Measurements from ENCODE around the gene PADI4. TPM values are rescaled to one million over a fixed set of nuclear protein-coding genes. Genes with fewer than 3 reads are reported as not detected.
A peak's percentile ranks its signal among the peaks of the same experiment; 100 is the strongest.
"Not testable (repeated sequence)": the region's sequence is repeated elsewhere in the genome, so short reads cannot be mapped to it uniquely, and the experiment has no call there.

The PADI4 gene
- total RNA-seq, 5 donors from 2014 or later (not counting 1 experiment from before 2014, with no cell fraction given): 0.33 to 1.2 (median 1.0) TPM

GRCh38 chr1:17401841-17402240 lies 93.8 kb downstream of the PADI4 start:
- WGBS (ENCODE audit: insufficient coverage): 56% methylated on average over 1 of the region's 4 CpGs
- H3K9me3 Mint-ChIP-seq: no peaks in the 10 kb centered on the region
- Histone ChIP-seq H3K27ac (ENCODE audit: low read length) (no peak overlapping the region), H3K4me3 (ENCODE audit: control insufficient read depth in 1 of 2, extremely low read depth in 1 of 2, low read length in 1 of 2) (no peak overlapping the region), H3K9me3 (no peaks in the 10 kb centered on the region), H3K36me3 (ENCODE audit: control insufficient read depth in 2 of 2, extremely low read depth in 1 of 2, insufficient read depth in 1 of 2, low read length in 1 of 2) (no peaks in the 10 kb centered on the region), H3K4me1 (ENCODE audit: control insufficient read depth in 1 of 2, extremely low read depth in 1 of 2, insufficient read depth in 2 of 2, low read length in 2 of 2) (no peaks in the 10 kb centered on the region), H3K27me3 (replicated peaks in 1 of 2; ENCODE audit: control insufficient read depth in 2 of 2, extremely low read depth in 1 of 2, insufficient read depth in 2 of 2, low read length in 1 of 2) (peaks cover 0 to 5% of the 10 kb centered on the region in 2 experiments)
- ChIA-PET CTCF (no interaction called here), POLR2A (no interaction called here)
- no peak overlapping the region for H3K4me3 Mint-ChIP-seq
- no peaks in the 10 kb centered on the region for H3K27me3 Mint-ChIP-seq
- DNase-seq (no peak), ATAC-seq (replicated peaks in 1 of 4) (no peak)
- no peaks in the 10 kb centered on the region for H3K4me1 Mint-ChIP-seq
- peaks cover 1% of the 10 kb centered on the region for H3K36me3 Mint-ChIP-seq
- no peak overlapping the region for H3K27ac Mint-ChIP-seq

DNA sequence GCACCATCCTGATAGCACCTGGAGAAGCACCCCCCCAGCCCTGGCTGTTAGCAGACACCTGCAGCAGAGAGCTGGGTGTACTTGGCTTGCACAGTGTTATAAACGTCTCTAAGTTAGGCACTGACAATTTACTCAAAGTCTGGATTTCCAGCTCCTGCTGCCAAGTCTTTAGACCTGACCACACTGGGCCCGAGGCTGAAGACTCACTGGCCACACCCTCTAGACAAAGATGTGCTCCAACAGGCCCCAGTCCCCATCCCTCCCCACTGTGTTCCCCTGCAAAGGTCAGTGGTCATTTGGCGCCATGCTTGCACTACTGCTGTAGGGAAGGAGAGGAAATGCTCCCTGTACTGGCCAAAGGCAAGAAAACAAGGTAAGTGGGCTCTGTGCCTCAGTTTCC lies 95.1 kb downstream of the PADI4 start:
- Histone ChIP-seq H3K9me3 (no peaks in the 10 kb centered on the region), H3K27ac (ENCODE audit: low read length) (no peak overlapping the region), H3K4me1 (ENCODE audit: control insufficient read depth in 1 of 2, extremely low read depth in 1 of 2, insufficient read depth in 2 of 2, low read length in 2 of 2) (no peaks in the 10 kb centered on the region), H3K36me3 (ENCODE audit: control insufficient read depth in 2 of 2, extremely low read depth in 1 of 2, insufficient read depth in 1 of 2, low read length in 1 of 2) (peaks cover 4 to 6% of the 10 kb centered on the region in 2 donors), H3K4me3 (ENCODE audit: control insufficient read depth in 1 of 2, extremely low read depth in 1 of 2, low read length in 1 of 2) (no peak overlapping the region), H3K27me3 (replicated peaks in 1 of 2; ENCODE audit: control insufficient read depth in 2 of 2, extremely low read depth in 1 of 2, insufficient read depth in 2 of 2, low read length in 1 of 2) (no peaks in the 10 kb centered on the region)
- H3K9me3 Mint-ChIP-seq: no peaks in the 10 kb centered on the region
- no peak overlapping the region for H3K4me3 Mint-ChIP-seq
- no peaks in the 10 kb centered on the region for H3K27me3 Mint-ChIP-seq
- no peaks in the 10 kb centered on the region for H3K4me1 Mint-ChIP-seq
- CTCF ChIA-PET: no interaction called here
- ATAC-seq (replicated peaks in 1 of 4) (no peak), DNase-seq (no peak)
- H3K36me3 Mint-ChIP-seq: peaks cover 10% of the 10 kb centered on the region
- 43% methylated on average over 1 of the region's 3 CpGs for WGBS (ENCODE audit: insufficient coverage)
- POLR2A ChIA-PET: no interaction called here
- H3K27ac Mint-ChIP-seq: no peak overlapping the region

- POLR2A ChIA-PET: no interaction called here
- H3K27ac Mint-ChIP-seq: no peak overlapping the region
- CTCF ChIA-PET: no interaction called here
- no peaks in the 10 kb centered on the region for H3K27me3 ChIP-seq (replicated peaks in 1 of 2; ENCODE audit: control insufficient read depth in 2 of 2, extremely low read depth in 1 of 2, insufficient read depth in 2 of 2, low read length in 1 of 2)
- no peaks in the 10 kb centered on the region for H3K27me3 Mint-ChIP-seq
- peaks cover 21% of the 10 kb centered on the region for H3K36me3 Mint-ChIP-seq
- no peaks in the 10 kb centered on the region for H3K9me3 ChIP-seq
- ATAC-seq (replicated peaks in 1 of 4) (no peak), DNase-seq (no peak)
- H3K9me3 Mint-ChIP-seq: no peaks in the 10 kb centered on the region
- H3K27ac ChIP-seq (ENCODE audit: low read length): no peak overlapping the region
- no peak overlapping the region for H3K4me3 Mint-ChIP-seq
- no peaks in the 10 kb centered on the region for H3K4me1 Mint-ChIP-seq
- WGBS (ENCODE audit: insufficient coverage): 82% methylated on average over 4 of the region's 15 CpGs
- H3K4me3 ChIP-seq (ENCODE audit: control insufficient read depth in 1 of 2, extremely low read depth in 1 of 2, low read length in 1 of 2): no peak overlapping the region
- H3K36me3 ChIP-seq (ENCODE audit: control insufficient read depth in 2 of 2, extremely low read depth in 1 of 2, insufficient read depth in 1 of 2, low read length in 1 of 2): peaks cover 4 to 16% of the 10 kb centered on the region in 2 donors
- no peaks in the 10 kb centered on the region for H3K4me1 ChIP-seq (ENCODE audit: control insufficient read depth in 1 of 2, extremely low read depth in 1 of 2, insufficient read depth in 2 of 2, low read length in 2 of 2)
These were observed 96.2 kb downstream of the PADI4 start for GRCh38 chr1:17404034-17404684.

DNA sequence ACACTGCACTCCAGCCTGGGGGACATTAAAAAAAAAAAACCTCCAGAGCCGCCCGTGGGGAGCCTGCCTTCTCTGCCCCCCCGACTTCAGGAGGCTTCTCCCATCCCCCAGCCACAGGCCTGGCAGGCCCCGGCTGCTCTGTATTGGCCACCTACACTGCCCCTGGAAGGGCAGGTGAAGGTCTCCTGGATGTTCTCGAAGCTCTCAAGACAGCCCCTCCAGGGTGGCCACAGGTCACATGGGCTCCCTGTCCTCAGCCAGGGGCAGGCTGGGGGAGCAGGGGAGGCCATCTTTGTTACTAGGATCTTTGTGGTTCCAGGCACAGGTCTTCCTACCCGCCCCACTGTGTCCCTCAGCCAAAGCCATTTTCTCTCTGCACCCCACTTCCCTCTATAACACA lies 96.8 kb downstream of the PADI4 start:
- ChIA-PET CTCF (no interaction called here), POLR2A (no interaction called here)
- H3K4me1 ChIP-seq (ENCODE audit: control insufficient read depth in 1 of 2, extremely low read depth in 1 of 2, insufficient read depth in 2 of 2, low read length in 2 of 2): no peaks in the 10 kb centered on the region
- WGBS (ENCODE audit: insufficient coverage): no CpG with 5 or more reads among the region's 6 CpGs
- no peaks in the 10 kb centered on the region for H3K9me3 ChIP-seq
- no peaks in the 10 kb centered on the region for H3K27me3 ChIP-seq (replicated peaks in 1 of 2; ENCODE audit: control insufficient read depth in 2 of 2, extremely low read depth in 1 of 2, insufficient read depth in 2 of 2, low read length in 1 of 2)
- Mint-ChIP-seq H3K27ac (no peak overlapping the region), H3K27me3 (no peaks in the 10 kb centered on the region), H3K4me3 (no peak overlapping the region), H3K9me3 (no peaks in the 10 kb centered on the region), H3K4me1 (no peaks in the 10 kb centered on the region), H3K36me3 (peaks cover 23% of the 10 kb centered on the region)
- no peak overlapping the region for H3K27ac ChIP-seq (ENCODE audit: low read length)
- H3K36me3 ChIP-seq (ENCODE audit: control insufficient read depth in 2 of 2, extremely low read depth in 1 of 2, insufficient read depth in 1 of 2, low read length in 1 of 2): peaks cover 11 to 22% of the 10 kb centered on the region in 2 donors
- H3K4me3 ChIP-seq (ENCODE audit: control insufficient read depth in 1 of 2, extremely low read depth in 1 of 2, low read length in 1 of 2): no peak overlapping the region
- no peak for ATAC-seq (replicated peaks in 1 of 4)
- DNase-seq: no peak

DNA sequence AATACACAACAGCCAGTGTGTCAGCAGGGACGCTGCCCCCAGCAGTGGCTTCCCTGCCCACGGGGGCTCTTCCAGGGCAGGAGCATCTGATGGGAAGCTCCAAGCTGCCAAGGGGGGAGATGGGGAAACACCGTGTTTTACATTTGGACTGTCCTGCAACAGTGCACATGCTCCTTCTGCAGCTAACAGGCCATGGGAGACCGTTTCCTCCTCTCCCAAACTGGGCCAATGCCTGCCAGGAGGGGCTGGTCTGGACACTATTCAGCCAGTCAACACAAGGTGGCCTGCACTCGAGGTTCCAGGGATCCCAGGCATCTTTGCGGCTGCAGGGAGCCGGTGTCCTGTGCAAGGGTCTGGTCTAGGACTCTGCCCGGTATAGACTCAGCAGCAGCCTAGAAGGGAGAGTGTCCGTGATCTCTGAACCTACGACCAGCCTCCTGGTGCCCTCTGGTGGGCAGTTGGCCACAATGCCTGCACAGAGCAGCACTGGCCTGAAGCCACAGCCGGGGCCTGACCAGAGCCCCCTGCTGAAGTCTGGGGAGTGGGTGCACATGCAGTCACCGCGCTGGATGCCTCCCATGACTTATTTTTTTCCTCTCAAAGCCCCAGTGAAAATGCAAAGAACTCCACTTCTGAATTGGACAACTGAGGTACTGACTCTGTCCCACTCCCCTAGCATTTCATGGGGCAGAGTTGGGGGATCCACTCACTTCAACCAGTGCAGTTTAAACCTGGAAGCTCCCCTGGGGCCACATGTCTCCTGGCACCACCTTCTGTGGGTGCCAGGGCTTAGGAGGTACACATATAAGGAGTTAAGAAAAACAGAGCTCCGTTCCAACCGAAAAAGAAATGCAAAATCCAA lies 98.1 kb downstream of the PADI4 start:
- H3K36me3 Mint-ChIP-seq: peaks cover 34% of the 10 kb centered on the region
- peak; percentile 73 to 80 (median 77) for ATAC-seq (replicated peaks in 1 of 4)
- no peak overlapping the region for H3K4me3 Mint-ChIP-seq
- H3K36me3 ChIP-seq (ENCODE audit: control insufficient read depth in 2 of 2, extremely low read depth in 1 of 2, insufficient read depth in 1 of 2, low read length in 1 of 2): peaks cover 18 to 34% of the 10 kb centered on the region in 2 donors
- H3K27ac Mint-ChIP-seq: no peak overlapping the region
- 64% methylated on average over 12 of the region's 15 CpGs for WGBS (ENCODE audit: insufficient coverage)
- no peaks in the 10 kb centered on the region for H3K4me1 Mint-ChIP-seq
- no peaks in the 10 kb centered on the region for H3K27me3 Mint-ChIP-seq
- H3K4me3 ChIP-seq (ENCODE audit: control insufficient read depth in 1 of 2, extremely low read depth in 1 of 2, low read length in 1 of 2): no peak overlapping the region
- H3K27ac ChIP-seq (ENCODE audit: low read length): no peak overlapping the region
- CTCF ChIA-PET: no interaction called here
- H3K27me3 ChIP-seq (replicated peaks in 1 of 2; ENCODE audit: control insufficient read depth in 2 of 2, extremely low read depth in 1 of 2, insufficient read depth in 2 of 2, low read length in 1 of 2): no peaks in the 10 kb centered on the region
- H3K4me1 ChIP-seq (ENCODE audit: control insufficient read depth in 1 of 2, extremely low read depth in 1 of 2, insufficient read depth in 2 of 2, low read length in 2 of 2): no peaks in the 10 kb centered on the region
- no peaks in the 10 kb centered on the region for H3K9me3 ChIP-seq
- DNase-seq: peak in 29 of 35 experiments; percentile 3 to 55 (median 22)
- POLR2A ChIA-PET: no interaction called here
- H3K9me3 Mint-ChIP-seq: no peaks in the 10 kb centered on the region

GRCh38 chr1:17406760-17407475 lies 98.9 kb downstream of the PADI4 start:
- 94% methylated on average over 11 of the region's 16 CpGs for WGBS (ENCODE audit: insufficient coverage)
- H3K4me1 ChIP-seq (ENCODE audit: control insufficient read depth in 1 of 2, extremely low read depth in 1 of 2, insufficient read depth in 2 of 2, low read length in 2 of 2); H3K27me3 Mint-ChIP-seq; H3K9me3 Mint-ChIP-seq; ATAC-seq (replicated peaks in 1 of 4); H3K27ac ChIP-seq (ENCODE audit: low read length); H3K4me1 Mint-ChIP-seq; DNase-seq; H3K4me3 ChIP-seq (ENCODE audit: control insufficient read depth in 1 of 2, extremely low read depth in 1 of 2, low read length in 1 of 2); POLR2A ChIA-PET; H3K4me3 Mint-ChIP-seq; CTCF ChIA-PET; H3K27me3 ChIP-seq (replicated peaks in 1 of 2; ENCODE audit: control insufficient read depth in 2 of 2, extremely low read depth in 1 of 2, insufficient read depth in 2 of 2, low read length in 1 of 2); H3K9me3 ChIP-seq: not testable (repeated sequence)
- H3K36me3 ChIP-seq (ENCODE audit: control insufficient read depth in 2 of 2, extremely low read depth in 1 of 2, insufficient read depth in 1 of 2, low read length in 1 of 2): peaks cover 18 to 42% of the 10 kb centered on the region in 2 donors
- H3K27ac Mint-ChIP-seq: peak overlapping the region in 1 of 2 donors; percentile 54
- peaks cover 37% of the 10 kb centered on the region for H3K36me3 Mint-ChIP-seq
